CD4-positive, alpha-beta T cell treated with Interleukin-17A for 4 hours (primary cell): ENCODE measurements around the gene BLMH.
"Not testable (repeated sequence)": the region's sequence is repeated elsewhere in the genome, so short reads cannot be mapped to it uniquely, and the experiment has no call there.

Experiments used
- DNase-seq: peaks from one replicate; pipeline ENCODE4 v3.0.0-alpha.2; 2020; ENCODE audit warnings: mixed read lengths

BLMH gene

DNA sequence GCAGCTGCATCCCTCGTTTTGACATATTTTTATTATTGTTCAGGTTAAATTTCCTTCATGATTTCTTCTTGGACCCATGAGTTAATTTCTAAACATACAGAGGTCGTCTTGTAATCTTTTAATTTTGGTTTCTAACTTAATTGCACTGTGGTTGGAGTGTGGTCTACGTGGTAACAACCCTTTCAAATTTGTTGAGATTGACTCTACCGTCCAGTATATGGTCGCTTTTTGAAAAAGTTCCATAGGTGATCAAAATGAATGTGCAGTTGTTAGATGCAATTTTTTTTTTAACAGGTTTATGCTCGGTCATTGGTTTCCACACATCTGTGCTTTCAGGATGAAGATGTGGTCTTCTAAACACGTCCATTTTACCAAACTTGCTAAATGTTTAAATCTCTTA is 45.3 kb downstream of the BLMH start:
- DNase-seq = no peak

DNA sequence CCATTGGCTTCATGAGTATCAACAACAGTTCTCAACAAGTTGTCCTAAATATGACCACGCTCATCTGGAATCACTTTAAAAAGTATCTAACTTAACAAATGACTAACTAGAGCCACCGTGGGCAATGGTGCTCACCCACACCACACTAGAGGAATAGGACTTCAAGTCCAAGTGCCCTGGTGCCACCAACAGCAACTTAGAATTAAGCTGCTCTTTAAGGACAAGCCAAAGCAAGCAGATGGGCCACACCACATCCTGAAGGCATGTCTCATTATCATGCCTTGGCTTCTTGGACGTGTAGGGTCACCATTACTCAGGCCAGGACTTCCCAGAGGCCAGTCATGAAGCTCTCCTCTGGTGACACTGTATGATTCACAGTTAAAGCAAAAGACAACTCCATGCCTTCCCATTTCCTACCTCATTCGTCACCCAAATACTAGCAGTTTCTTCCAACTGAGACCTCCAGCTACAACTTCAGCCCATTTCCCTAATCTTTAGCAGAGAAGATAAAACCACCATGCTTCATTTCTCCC is 46.8 kb downstream of the BLMH start:
- no peak for DNase-seq

DNA sequence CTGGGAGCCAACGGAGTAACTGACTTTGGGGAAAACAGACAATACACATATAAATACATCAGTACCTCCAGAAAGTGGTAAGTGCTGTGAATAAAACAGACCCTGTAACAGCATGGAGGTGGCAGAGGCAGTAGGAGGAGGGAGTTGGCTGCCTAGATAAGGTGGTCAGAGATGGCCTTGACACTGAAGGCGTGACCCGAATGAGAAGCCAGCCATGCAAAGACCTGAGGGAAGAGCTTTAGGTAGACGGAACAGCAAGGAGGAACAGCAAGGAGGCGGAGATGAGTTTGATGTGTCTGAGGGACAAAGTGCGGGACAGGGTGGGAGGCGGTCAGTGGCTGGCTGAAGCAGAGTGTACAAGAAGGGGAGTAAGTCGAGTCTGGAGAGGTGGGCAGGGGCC is 48.2 kb downstream of the BLMH start:
- DNase-seq = no peak

DNA sequence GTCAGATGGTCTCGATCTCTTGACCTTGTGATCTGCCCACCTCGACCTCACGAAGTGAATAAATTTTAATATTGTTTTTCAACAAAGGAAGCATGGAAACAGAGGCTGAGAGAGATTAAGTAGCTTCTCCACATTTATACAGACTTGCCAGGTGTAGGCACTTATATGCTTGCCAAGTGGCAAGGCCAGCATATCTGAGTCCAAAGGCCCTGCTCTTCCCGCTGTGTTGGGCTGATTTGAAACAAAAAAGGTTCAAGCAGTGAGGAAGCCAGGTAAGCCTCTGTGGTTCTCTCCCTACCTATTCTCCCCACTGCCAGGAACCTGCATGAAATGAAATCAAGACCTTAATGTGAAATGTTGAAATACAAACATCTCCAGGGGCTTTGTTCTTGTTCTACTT is 48.7 kb downstream of the BLMH start:
- DNase-seq = no peak

DNA sequence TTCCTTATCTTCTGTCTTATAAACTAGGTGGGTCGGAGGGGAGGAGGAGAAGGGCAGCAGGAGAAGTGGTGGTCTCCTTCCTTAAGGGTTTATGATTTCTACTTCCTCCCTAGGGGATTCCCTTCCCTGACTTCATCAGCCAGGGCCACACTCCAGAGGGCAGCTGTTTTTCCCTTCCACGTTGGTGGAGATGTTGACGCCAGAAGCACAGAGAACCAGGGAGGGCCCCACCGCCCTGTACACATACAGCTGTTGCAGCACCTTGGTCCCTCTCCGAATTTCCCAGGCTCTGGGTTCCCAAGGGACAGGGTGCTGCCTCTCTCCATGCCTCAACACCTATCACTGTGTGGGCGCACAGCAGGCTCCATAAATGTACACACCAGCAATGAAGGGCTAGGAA is 50.7 kb downstream of the BLMH start:
- no peak for DNase-seq

DNA sequence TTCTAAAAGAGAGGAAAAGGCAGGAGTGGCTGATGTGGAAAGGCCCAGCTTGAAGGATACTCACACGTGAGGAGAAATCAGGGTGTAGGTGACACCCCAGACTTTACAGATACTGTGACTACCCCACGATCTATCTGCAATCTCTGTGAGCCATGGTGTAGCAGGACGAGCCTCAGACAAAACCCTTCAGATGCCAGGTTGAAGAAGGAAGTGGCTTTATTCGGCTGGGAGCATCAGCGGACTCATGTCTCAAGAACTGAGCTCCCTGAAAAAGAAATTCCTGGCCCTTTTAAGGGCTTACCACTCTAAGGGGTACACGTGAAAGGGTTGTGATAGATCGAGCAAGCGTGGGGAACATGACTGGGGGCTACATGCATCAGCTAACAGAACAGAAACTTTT is 51.6 kb downstream of the BLMH start:
- no peak for DNase-seq

DNA sequence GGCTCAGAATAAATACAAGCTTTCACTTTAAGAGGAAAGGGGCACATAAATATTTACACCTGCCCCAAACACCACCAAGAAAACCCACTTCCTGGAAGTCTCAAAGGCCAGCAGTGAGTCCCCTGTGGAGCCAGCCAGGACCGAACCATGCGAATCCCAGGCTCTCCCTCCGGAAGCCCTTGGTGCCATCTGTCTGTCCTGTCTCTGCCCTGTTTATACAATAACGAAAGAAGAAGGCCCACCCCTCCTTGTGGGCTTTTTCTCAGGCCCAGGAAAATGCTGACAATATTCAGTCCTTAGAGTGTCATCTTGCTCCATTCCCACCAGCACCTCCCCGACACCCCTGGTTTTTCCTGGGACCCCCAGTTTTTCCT is 52.7 kb downstream of the BLMH start:
- no peak for DNase-seq

DNA sequence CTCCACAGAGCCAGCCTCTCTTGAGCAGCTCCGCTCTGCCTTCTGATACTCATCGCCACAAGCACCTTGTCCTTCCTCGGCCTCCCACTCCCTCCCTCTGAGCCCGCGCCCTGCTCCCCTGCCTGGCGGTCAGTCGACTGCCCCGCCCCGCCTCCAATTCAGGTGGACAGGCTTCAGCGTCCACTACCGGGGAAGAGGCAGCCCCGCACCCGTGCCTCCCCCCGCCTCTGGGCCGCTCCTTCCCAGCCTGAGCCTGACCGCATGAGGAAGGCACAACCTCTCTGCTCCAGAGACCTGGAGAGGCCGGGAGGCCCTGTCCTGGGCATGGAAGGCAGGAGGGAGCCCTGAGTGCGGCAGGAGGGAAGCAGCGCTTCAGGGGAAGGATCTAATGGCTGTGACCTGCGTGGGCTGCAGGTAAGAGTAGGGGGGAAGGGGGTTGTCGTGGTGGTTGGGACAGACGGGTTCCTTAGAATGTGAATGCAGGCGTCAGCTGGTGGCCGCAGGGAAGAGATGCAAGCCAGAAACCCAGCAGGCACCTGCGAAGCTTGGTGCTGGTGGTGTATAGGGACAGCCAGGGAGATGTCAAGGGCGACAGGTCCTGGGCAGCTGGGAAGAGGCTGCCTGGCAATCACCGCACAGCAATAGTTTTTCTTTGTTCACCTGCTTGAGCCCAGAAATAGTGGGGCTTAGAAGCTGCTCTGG is 53.2 kb downstream of the BLMH start:
- no peak for DNase-seq

DNA sequence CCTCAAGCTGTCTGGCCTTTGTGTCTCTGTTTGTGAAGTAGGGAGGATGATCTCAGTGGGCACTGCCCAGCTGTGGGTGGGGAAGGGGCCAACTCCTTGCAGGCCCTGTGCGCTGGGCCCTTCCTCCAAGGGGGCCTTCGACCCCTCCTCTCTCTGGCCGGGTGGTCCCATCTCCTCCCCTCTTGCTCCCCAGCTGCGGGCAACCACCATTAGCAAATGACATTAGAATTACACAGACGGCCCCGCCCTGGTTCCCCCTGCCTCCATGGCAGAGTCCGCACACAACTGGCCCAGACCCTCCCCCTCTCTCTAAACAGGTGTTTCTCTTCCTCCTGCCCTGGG is 53.8 kb downstream of the BLMH start:
- no peak for DNase-seq

DNA sequence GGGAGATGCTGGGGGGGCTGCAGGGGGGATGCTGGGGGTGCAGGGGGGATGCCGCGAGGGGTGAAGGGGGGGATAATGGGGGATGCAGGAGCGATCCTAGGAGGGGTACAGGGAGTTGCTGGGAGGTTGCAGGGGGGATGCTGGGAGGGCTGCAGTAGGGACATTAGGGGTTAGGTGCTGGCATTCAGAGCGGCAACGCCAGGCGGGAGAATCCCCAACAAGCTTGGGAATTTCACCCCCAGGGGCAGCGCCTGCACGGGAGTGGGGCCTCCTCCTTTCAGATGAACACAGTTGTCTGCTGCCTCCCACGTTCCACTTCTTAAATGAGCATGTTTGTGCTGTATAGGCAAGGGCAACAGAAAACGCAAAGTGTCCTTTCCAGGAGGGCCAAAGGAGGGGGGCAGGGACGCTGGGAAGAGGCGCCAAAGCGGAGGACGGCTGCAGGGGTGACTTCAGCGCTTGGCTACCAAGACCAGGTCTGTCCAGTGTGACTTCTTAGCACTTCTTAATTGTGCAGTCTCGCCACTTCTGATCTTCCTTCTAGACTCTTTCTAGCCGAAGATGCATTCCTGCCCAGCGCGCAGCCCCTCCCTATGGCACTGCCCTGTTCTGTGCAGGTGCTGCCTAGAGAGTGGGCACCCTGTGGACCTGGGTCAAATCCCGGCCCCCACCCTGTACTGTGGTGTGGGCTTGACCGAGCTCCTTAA is 54.3 kb downstream of the BLMH start:
- DNase-seq = no peak

DNA sequence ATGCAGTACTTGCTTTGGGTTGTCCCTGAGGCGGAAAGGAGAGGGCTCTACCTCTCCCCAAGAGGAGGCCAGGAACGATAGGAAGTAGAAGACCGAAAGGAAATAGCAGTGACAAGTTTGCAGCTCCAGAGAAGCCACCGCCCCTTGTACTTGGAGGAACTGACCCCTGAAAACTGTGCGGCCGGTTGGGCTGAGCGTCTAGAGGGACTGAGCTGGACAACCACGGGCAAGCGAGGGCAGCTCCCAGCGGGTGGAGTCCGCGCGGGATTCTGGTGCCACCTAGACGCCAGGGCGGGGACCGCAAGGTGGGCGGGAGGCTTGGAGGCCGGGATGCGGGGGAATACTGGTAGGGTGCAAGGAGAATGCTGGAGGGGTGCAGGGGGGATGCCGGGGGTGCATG is 55.0 kb downstream of the BLMH start:
- DNase-seq = no peak

DNA sequence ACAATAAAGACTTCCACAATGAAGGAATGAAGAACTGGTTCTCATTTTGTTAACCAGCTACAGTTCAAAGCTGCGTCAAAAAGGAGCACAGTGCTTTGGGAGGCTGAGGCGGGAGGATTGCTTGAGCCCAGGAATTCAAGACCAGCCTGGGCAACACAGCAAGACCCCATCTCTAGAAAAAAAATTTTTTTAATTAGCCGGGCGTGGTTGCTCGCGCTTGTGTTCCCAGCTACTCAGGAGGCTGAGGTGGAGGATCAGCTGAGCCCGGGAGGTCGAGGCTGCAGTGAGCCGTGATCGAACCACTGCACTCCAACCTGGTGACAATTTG is 55.5 kb downstream of the BLMH start:
- no peak for DNase-seq

DNA sequence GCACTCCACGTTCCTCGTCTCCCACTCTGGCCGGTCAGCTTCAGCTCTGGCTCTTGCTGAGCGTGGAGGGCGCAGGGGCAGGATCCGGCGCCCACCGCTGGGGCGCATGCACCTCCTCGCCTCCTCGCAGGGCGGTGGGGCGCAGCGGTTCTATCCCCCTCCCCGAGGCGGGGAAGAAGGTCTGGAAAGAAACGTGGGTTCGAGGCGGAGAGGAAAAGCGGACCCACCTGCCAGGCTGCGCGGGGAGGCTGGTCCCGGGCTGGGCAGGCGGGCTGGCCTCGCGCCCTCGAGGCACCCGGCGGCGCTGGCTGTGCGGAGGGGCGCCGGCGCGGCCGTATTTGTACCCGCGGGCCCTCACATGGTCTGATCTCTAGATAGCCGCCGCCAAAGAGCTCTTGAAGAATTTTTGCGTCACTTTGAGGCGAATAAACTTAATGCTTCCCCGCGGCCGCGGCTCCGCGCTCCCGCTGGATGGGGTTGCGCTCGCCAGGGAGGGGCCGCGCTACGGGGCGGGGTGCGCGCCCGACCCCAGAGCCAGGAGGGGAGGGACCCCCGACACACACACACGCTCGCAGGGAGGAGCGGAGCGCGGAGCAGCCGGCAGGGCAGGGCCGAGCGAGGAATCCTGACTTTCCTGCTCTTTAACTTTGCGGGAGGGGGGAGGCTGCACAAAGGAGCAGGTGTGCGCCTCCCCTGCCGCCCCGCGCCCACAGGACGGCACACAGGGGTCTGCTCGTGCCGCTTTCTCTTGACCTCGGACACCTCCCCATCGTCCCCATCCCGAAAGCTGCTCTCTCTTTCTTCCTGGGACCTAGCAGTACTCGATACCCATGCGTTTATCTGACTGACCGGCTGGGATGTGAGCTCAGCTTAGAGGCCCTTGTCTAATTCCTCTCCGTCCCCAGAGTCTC is 56.1 kb downstream of the BLMH start, which contains the start of gene SLC6A4:
TSS of gene SLC6A4 (minus strand) at position 312 of the 911 bp plus-strand sequence. CDS start 13,739 bp downstream, outside the sequence.
- DNase-seq = no peak

DNA sequence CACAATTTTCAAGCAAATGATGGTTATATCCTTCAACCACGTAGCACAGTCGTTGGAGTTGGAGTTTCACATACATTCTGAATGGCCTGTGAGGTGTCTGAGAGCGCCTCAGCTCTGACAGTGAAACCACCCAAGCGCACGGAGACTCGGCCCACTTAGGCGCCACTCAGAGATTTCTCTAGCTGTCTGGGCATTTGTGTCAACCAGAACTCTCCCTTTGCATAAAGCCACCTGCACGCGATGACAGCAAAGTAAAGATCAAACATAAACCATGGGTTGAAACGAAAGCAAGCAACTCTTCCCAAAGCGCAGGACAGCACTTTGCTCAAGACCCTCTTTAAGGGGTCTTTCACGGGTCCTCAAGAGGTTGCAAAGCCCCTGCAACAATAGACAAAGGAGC is 56.8 kb downstream of the BLMH start:
- no peak for DNase-seq

DNA sequence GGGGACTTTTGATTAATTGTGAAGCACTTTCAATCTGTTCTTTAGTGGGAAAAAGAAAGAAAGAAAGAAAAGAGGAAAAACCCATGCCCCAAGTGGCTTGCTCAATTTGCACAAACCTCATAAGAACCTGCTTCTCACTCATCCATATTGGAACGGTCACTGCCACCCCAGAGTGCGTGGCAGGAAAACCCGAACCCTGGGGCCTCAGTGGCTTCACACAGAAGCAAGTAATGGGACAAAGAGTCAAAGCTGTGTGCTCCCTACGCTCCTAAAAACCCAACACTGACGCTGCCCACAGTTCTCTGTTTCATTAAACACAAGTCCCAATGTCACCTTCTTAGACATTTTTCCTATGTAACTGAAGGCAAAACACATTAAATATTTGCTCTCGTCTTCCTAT is 57.4 kb downstream of the BLMH start:
- DNase-seq = no peak

DNA sequence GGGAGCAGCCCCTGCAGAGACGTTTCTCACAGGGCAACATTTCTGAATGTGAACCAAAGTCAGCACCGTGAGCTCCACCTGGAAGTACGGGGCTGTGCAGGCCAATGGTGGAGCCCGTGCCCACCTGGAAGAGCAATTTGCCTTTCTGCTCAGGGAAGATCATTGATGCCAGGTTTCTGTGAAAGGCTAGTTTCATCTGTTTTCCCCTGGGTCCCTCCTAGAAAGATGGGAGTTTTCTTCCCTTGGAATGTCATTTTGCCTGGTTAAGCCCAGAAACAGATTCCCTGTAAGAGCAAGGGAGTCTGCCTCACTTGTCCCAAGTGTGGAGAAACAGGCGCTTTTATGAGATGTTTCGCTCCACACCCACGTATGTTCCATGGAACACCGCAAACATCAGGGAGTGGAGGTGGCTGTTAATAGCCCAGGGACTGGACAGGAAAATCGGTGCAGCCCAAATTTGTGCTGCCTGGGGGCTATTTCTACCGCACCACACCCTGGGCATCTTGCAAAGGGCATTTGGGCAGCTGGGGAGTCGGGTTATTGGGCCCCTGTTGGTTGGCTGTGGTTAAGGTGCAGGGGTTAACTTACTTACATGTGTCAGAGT is 58.8 kb downstream of the BLMH start:
- no peak for DNase-seq

DNA sequence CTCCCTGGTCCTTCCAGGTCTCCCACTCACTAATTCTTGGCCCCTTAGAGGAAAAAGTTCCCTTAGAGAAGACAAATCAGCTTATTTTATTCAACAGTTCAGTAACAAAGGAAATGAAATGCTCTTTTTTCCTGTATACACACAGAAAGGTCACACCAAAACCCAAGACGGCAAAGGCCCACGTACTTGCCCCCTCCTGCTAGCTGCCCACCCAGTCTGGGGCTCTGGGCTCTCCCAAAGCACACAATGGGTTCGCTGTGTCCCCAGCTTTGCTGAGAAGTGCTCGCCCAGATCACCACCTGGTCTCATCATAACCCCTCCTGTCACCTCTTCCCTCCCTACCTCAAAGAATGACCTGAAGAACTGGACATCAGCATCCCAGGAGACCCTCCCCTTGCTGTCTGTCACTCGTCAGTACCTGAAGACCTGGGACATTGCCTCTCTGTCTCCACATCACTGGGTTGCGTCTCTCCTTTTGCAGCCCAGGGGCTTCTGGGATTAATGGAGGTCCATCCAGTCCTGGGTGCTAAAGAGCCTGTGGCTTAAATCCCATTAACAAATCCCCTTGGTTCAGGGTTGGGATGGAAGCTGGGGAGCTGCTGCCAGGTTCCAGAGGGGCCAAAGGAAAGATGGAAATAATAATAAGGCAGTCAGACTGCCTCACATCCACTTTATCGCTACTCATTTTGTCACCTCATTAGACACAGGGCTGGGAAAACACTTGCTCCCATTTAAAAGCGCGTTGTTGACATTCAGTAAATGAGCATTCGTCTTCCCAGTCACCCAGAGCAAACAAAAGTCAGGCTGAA is 59.5 kb downstream of the BLMH start:
- DNase-seq = no peak

DNA sequence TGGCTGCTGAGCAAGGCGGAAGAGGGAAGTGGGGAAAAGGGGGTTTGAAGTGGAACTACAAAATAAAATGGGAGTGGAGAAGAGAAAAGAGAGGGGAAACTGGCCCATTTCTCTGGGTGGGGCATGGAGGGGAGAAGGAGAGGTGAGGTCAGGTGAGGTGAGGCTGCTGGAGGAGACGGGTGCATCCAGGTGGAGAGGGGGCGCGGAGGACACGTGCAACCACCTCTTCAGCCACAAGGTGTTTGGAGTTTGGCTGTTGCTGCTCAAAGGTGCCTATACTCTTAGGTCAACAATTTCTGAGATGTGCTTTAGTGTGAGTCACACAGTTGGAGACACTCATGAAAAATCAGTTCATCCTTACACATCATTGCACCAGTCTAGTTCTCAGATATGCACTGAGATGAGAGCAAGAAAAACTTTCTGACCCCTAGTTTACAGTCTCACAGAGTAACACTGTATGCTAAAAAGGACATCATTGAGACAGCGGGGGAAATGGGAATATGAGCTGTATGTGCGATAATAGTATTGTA is 61.1 kb downstream of the BLMH start:
- no peak for DNase-seq

DNA sequence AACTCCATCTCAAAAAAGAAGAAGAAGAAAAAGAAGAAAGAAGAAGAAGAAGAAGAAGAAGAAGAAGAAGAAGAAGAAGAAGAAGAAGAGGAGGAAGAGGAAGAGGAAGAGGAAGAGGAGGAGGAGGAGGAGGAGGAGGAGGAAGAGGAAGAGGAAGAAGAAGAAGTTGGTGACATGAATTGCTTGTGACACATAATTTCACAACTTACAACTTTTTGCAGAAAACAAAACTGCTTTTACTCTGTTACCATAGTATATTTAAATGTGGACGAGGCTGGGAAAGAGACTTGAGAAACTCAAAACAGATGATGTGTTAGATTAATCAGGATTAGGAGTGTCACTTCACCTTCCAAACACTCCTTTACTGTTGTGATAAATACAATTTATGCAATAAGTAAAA is 61.7 kb downstream of the BLMH start:
- not testable (repeated sequence) for DNase-seq

DNA sequence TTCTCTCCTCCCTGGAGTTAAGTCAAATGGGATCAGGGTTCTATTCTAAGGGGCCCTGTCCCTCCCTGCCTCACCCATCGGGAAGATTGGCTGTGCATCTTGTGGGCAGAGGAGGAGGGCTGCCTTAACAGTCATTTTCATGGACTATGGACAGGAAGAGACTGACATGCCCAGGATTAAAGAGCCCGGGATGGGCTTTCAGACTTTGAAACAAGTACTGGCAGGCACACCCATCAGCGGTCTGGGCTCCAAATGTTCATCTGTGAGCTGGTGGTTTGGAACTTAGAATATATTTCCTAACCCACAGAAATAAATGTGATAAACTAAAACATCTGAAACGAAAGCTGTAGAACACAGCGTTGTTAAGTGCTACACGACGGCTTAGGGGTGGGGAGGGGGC is 62.7 kb downstream of the BLMH start:
- no peak for DNase-seq

DNA sequence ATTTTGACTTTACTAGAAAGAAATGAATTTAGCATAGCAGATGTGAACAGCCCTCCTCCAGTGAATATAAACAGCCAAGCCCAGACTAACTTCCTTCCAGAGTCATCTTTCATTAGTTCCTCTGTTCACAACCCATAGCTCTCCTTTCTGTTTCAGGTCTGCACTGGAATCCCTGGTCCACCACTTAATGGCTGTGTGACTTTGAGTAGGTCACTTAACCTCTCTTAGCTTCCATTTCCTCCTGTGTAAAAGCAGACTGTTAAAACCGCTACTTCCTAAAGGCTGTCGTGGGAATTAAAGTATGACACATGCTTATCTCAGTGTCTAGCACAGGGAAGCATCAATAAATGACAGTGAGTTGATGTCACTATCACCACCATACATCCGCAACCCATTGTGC is 63.7 kb downstream of the BLMH start:
- no peak for DNase-seq

DNA sequence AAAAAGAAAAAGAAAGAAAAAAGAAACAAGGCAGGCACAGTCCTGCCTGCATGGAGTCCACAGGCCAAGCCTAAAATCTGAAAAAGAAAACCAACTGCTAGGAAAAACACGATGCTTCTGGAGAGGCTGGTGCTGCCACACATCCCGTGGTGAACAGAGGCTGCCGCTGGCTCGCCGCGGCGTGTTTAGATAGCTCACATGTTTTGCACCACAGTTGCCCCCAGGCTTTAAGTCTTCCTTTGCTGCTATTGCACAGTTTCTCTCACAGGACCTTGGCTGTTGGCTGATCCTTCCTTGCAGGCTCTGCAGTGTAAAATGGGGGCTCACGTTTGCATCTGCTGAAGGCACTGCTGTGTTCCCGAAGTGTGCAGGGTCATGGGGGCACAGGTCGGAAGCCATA is 64.9 kb downstream of the BLMH start:
- DNase-seq = no peak
